ENCODE measurements around the gene SLC30A7. TPM values are rescaled to one million over a fixed set of nuclear protein-coding genes. Genes with fewer than 3 reads are reported as not detected.

SLC30A7 gene
- total and polyA plus RNA-seq, 2 donors from 2014 or later: 4.4 to 40.2 TPM

- Histone ChIP-seq H3K36me3 (ENCODE audit: control insufficient read depth in 2 of 3, insufficient read depth in 3 of 3, low read length in 3 of 3) (peaks cover 0 to under 1% (median 0%) of the 10 kb centered on the region in 3 donors), H3K27ac (ENCODE audit: low read depth in 2 of 2, low read length in 2 of 2) (no peak overlapping the region), H3K9me3 (ENCODE audit: control insufficient read depth in 2 of 3, insufficient read depth in 1 of 3, low read length in 3 of 3) (no peaks in the 10 kb centered on the region), H3K4me1 (ENCODE audit: control insufficient read depth in 2 of 3, insufficient read depth in 2 of 3, low read depth in 1 of 3, low read length in 3 of 3) (peaks cover 0 to 3% (median 0%) of the 10 kb centered on the region in 3 donors), H3K27me3 (ENCODE audit: control insufficient read depth, insufficient read depth, low read length) (no peaks in the 10 kb centered on the region), H3K4me3 (ENCODE audit: low read length in 3 of 3) (no peak overlapping the region), H3K9ac (ENCODE audit: low read length in 3 of 3) (no peak overlapping the region)
- DNase-seq (no peak), FAIRE-seq (no peak)
- intact Hi-C loops (cut with DNase I): no loop called here
- no peak for TF ChIP-seq CTCF (IDR thresholded peaks at IDR 0.05; ENCODE audit: borderline replicate concordance, extremely low read depth, insufficient read depth)
Observed at GRCh38 chr1:100960098-100960497, 64.2 kb downstream of the SLC30A7 start.

- intact Hi-C loops (cut with DNase I): no loop called here
- DNase-seq: no peak
- H3K36me3 ChIP-seq (ENCODE audit: control insufficient read depth in 2 of 3, insufficient read depth in 3 of 3, low read length in 3 of 3): peaks cover 2 to 7% (median 6%) of the 10 kb centered on the region in 3 donors
- no peaks in the 10 kb centered on the region for H3K27me3 ChIP-seq (ENCODE audit: control insufficient read depth, insufficient read depth, low read length)
- FAIRE-seq: no peak
- no peak overlapping the region for H3K9ac ChIP-seq (ENCODE audit: low read length in 3 of 3)
- no peak for TF ChIP-seq CTCF (IDR thresholded peaks at IDR 0.05; ENCODE audit: borderline replicate concordance, extremely low read depth, insufficient read depth)
- no peaks in the 10 kb centered on the region for H3K4me1 ChIP-seq (ENCODE audit: control insufficient read depth in 2 of 3, insufficient read depth in 2 of 3, low read depth in 1 of 3, low read length in 3 of 3)
- no peak overlapping the region for H3K4me3 ChIP-seq (ENCODE audit: low read length in 3 of 3)
- no peak overlapping the region for H3K27ac ChIP-seq (ENCODE audit: low read depth in 2 of 2, low read length in 2 of 2)
- H3K9me3 ChIP-seq (ENCODE audit: control insufficient read depth in 2 of 3, insufficient read depth in 1 of 3, low read length in 3 of 3): no peaks in the 10 kb centered on the region
Observed at GRCh38 chr1:100968621-100969020, 72.7 kb downstream of the SLC30A7 start.

GRCh38 chr1:100969327-100969726, 73.4 kb downstream of the SLC30A7 start:
- H3K4me3 ChIP-seq (ENCODE audit: low read length in 3 of 3): no peak overlapping the region
- DNase-seq: no peak
- intact Hi-C loops (cut with DNase I): no loop called here
- H3K9ac ChIP-seq (ENCODE audit: low read length in 3 of 3): no peak overlapping the region
- H3K36me3 ChIP-seq (ENCODE audit: control insufficient read depth in 2 of 3, insufficient read depth in 3 of 3, low read length in 3 of 3): peaks cover 2 to 7% (median 6%) of the 10 kb centered on the region in 3 donors
- TF ChIP-seq CTCF (IDR thresholded peaks at IDR 0.05; ENCODE audit: borderline replicate concordance, extremely low read depth, insufficient read depth): no peak
- no peak for FAIRE-seq
- H3K27me3 ChIP-seq (ENCODE audit: control insufficient read depth, insufficient read depth, low read length): no peaks in the 10 kb centered on the region
- H3K27ac ChIP-seq (ENCODE audit: low read depth in 2 of 2, low read length in 2 of 2): no peak overlapping the region
- H3K9me3 ChIP-seq (ENCODE audit: control insufficient read depth in 2 of 3, insufficient read depth in 1 of 3, low read length in 3 of 3): no peaks in the 10 kb centered on the region
- H3K4me1 ChIP-seq (ENCODE audit: control insufficient read depth in 2 of 3, insufficient read depth in 2 of 3, low read depth in 1 of 3, low read length in 3 of 3): no peaks in the 10 kb centered on the region

DNA sequence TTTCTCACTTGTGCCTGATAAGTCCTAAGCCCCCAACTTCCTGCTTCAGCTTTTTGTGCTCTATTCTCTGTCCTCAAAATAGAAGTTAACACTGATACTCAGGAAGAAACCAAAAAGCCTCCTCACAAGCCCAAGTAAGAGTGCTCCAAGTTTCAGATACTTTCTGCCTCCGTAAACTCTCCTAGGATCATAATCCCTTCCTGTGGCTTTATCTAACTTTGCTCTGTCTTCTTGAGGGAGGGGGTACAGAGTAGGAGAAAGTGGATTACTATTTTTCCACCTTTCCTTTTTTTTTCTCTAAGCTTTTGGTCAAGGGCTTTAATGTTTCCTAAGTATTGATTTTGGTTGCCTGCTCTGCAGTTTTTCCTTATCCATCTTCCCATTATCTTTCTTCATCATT, 75.1 kb downstream of the SLC30A7 start:
- FAIRE-seq: no peak
- intact Hi-C loops (cut with DNase I): no loop called here
- Histone ChIP-seq H3K4me1 (ENCODE audit: control insufficient read depth in 2 of 3, insufficient read depth in 2 of 3, low read depth in 1 of 3, low read length in 3 of 3) (no peaks in the 10 kb centered on the region), H3K9ac (ENCODE audit: low read length in 3 of 3) (no peak overlapping the region), H3K4me3 (ENCODE audit: low read length in 3 of 3) (no peak overlapping the region), H3K9me3 (ENCODE audit: control insufficient read depth in 2 of 3, insufficient read depth in 1 of 3, low read length in 3 of 3) (no peaks in the 10 kb centered on the region), H3K36me3 (ENCODE audit: control insufficient read depth in 2 of 3, insufficient read depth in 3 of 3, low read length in 3 of 3) (peaks cover 0 to 6% (median 2%) of the 10 kb centered on the region in 3 donors), H3K27ac (ENCODE audit: low read depth in 2 of 2, low read length in 2 of 2) (no peak overlapping the region), H3K27me3 (ENCODE audit: control insufficient read depth, insufficient read depth, low read length) (no peaks in the 10 kb centered on the region)
- TF ChIP-seq CTCF (IDR thresholded peaks at IDR 0.05; ENCODE audit: borderline replicate concordance, extremely low read depth, insufficient read depth): no peak
- DNase-seq: no peak

All from kidney (tissue), 14 donors.